Stimulated activated naive CD4-positive, alpha-beta T cell treated with Interleukin-2 at 50 U/mL for 16 hours (primary cell): ENCODE measurements around the gene SLC52A3.
"Not testable (repeated sequence)": the region's sequence is repeated elsewhere in the genome, so short reads cannot be mapped to it uniquely, and the experiment has no call there.

Source experiments
- DNase-seq: peaks from one replicate; lab custom pipeline; 2025; lab: John Stamatoyannopoulos, UW

SLC52A3 gene

GRCh38 chr20:728256-728944, 39.9 kb downstream of the SLC52A3 start:
- peak; percentile 25 for DNase-seq

- DNase-seq = no peak
Measured at GRCh38 chr20:726160-726559, 42.1 kb downstream of the SLC52A3 start.

GRCh38 chr20:725491-725890, 42.8 kb downstream of the SLC52A3 start:
- DNase-seq = no peak

GRCh38 chr20:724797-725196, 43.5 kb downstream of the SLC52A3 start:
- DNase-seq = not testable (repeated sequence)

- DNase-seq = no peak
Measured at GRCh38 chr20:723756-724155, 44.5 kb downstream of the SLC52A3 start.

GRCh38 chr20:722822-723644, 45.3 kb downstream of the SLC52A3 start:
- no peak for DNase-seq

- no peak for DNase-seq
Measured at GRCh38 chr20:721876-722275, 46.4 kb downstream of the SLC52A3 start.

GRCh38 chr20:719816-720215, 48.5 kb downstream of the SLC52A3 start:
- DNase-seq = no peak

GRCh38 chr20:719068-719467, 49.2 kb downstream of the SLC52A3 start:
- no peak for DNase-seq

- no peak for DNase-seq
Measured at GRCh38 chr20:717832-718231, 50.5 kb downstream of the SLC52A3 start.

GRCh38 chr20:717271-717670, 51.0 kb downstream of the SLC52A3 start:
- DNase-seq = no peak

- no peak for DNase-seq
Measured at GRCh38 chr20:714453-714852, 53.8 kb downstream of the SLC52A3 start.

GRCh38 chr20:711576-711975, 56.7 kb downstream of the SLC52A3 start:
- no peak for DNase-seq

- DNase-seq = no peak
Measured at GRCh38 chr20:710780-711450, 57.4 kb downstream of the SLC52A3 start.
